Trophoblast cell (in vitro differentiated cells and primary cell): Measurements from ENCODE around the gene PLOD3.

Experiments
- DNase-seq, 2 donors: peaks; one replicate each; pipeline ENCODE4 v3.0.0-alpha.2; 2016
- H2AFZ ChIP-seq: 2 replicates; pipeline ENCODE4 v1.6.1; 2013; ENCODE audit warnings: low read length, moderate library complexity, mild to moderate bottlenecking; ENCODE audit not compliant: insufficient read depth, poor library complexity
- H2AK5ac ChIP-seq: 2 replicates; pipeline ENCODE4 v1.6.1; 2013; ENCODE audit warnings: mild to moderate bottlenecking, low read length
- H2BK120ac ChIP-seq: 2 replicates; pipeline ENCODE4 v1.6.1; 2013; ENCODE audit warnings: low read length, mild to moderate bottlenecking, moderate library complexity; ENCODE audit not compliant: insufficient read depth, poor library complexity
- H2BK12ac ChIP-seq: 2 replicates; pipeline ENCODE4 v1.6.1; 2013; ENCODE audit warnings: mild to moderate bottlenecking, low read length, moderate library complexity
- H2BK5ac ChIP-seq: 2 replicates; pipeline ENCODE4 v1.6.1; 2013; ENCODE audit warnings: low read length, low read depth, moderate library complexity, mild to moderate bottlenecking; ENCODE audit not compliant: poor library complexity
- H3K14ac ChIP-seq: 2 replicates; pipeline ENCODE4 v1.6.1; 2013; ENCODE audit warnings: mild to moderate bottlenecking, low read length
- H3K18ac ChIP-seq: 2 replicates; pipeline ENCODE4 v1.6.1; 2013; ENCODE audit warnings: mild to moderate bottlenecking, low read length
- H3K23ac ChIP-seq: 2 replicates; pipeline ENCODE4 v1.6.1; 2013; ENCODE audit warnings: low read length
- H3K27ac ChIP-seq: 2 replicates; pipeline ENCODE4 v1.5.1; 2013; ENCODE audit warnings: low read depth, mild to moderate bottlenecking, inconsistent platforms, low read length, moderate library complexity
- H3K27me3 ChIP-seq: 2 replicates; pipeline ENCODE4 v1.6.1; 2013; ENCODE audit warnings: inconsistent platforms, mild to moderate bottlenecking, low read length, moderate library complexity; ENCODE audit not compliant: insufficient read depth
- H3K36me3 ChIP-seq, 2 experiments: 1 replicate in 1 of 2; 2 replicates in 1 of 2; pipeline ENCODE4 v1.6.1; 2013; ENCODE audit warnings: low read length in 2 of 2, mild to moderate bottlenecking in 2 of 2, moderate library complexity in 1 of 2; ENCODE audit not compliant: insufficient read depth in 2 of 2, control insufficient read depth in 1 of 2
- H3K4ac ChIP-seq: 2 replicates; pipeline ENCODE4 v1.6.1; 2013; ENCODE audit warnings: low read depth, mild to moderate bottlenecking, low read length, moderate library complexity
- H3K4me1 ChIP-seq, 2 experiments: 1 replicate in 1 of 2; 2 replicates in 1 of 2; pipeline ENCODE4 v1.6.1; 2013; ENCODE audit warnings: low read length in 2 of 2, mild to moderate bottlenecking in 2 of 2, moderate library complexity in 1 of 2; ENCODE audit not compliant: insufficient read depth in 2 of 2, control insufficient read depth in 1 of 2
- H3K4me2 ChIP-seq: 2 replicates; pipeline ENCODE4 v1.6.1; 2013; ENCODE audit warnings: inconsistent platforms, mild to moderate bottlenecking, low read length, moderate library complexity
- H3K4me3 ChIP-seq: 2 replicates; pipeline ENCODE4 v1.5.1; 2013; ENCODE audit warnings: mild to moderate bottlenecking, low read depth, low read length, inconsistent platforms
- H3K79me1 ChIP-seq: one replicate; pipeline ENCODE4 v1.6.1; 2013; ENCODE audit warnings: low read length
- H3K79me2 ChIP-seq: 2 replicates; pipeline ENCODE4 v1.6.1; 2013; ENCODE audit warnings: low read length, mild to moderate bottlenecking; ENCODE audit not compliant: control insufficient read depth, insufficient read depth, poor library complexity
- H3K9ac ChIP-seq: 2 replicates; pipeline ENCODE4 v1.6.1; 2013; ENCODE audit warnings: mild to moderate bottlenecking, low read length
- H3K9me3 ChIP-seq: 2 replicates; pipeline ENCODE4 v1.6.1; 2013; ENCODE audit warnings: low read depth, mild to moderate bottlenecking, control low read depth, inconsistent platforms, low read length; ENCODE audit not compliant: insufficient read depth
- H4K12ac ChIP-seq: 2 replicates; pipeline ENCODE4 v1.6.1; 2013; ENCODE audit warnings: low read depth, mild to moderate bottlenecking, low read length, moderate library complexity
- H4K8ac ChIP-seq: 2 replicates; pipeline ENCODE4 v1.6.1; 2013; ENCODE audit warnings: low read depth, mild to moderate bottlenecking, low read length, moderate library complexity
- H4K91ac ChIP-seq: one replicate; pipeline ENCODE4 v1.6.1; 2013; ENCODE audit warnings: low read depth, mild to moderate bottlenecking, low read length, moderate library complexity
- WGBS: extraction: QIAGEN DNeasy Blood & Tissue Kit; methylation state at CpG from one replicate; pipeline ENCODE4 v1.1.7; 2013; ENCODE audit warnings: missing lambda C conversion rate; ENCODE audit not compliant: insufficient read length, insufficient coverage; ENCODE audit errors: extremely low coverage; 5-methylcytosine and 5-hydroxymethylcytosine counted together

PLOD3 gene

DNA sequence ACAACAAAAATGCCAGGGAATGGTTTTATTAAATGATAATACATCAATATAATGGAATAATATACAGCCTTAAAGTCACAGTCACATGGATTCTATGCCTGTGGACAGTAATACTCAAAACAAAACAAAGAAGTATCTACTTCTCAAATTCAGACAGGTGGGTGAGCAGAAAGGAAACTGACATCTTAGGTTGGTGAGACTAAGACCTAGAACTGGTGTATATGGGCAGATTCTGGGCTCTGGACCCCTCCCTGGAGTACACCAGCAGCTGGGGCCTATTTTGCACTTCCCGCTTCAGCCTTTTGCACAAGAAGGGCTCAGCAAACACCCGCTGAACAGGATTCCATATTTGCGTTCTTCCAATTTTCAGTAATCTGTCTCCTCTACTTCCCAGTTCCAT lies 32.9 kb upstream of the PLOD3 start:
- WGBS, result no CpG with 5 or more reads among the region's 3 CpGs

DNA sequence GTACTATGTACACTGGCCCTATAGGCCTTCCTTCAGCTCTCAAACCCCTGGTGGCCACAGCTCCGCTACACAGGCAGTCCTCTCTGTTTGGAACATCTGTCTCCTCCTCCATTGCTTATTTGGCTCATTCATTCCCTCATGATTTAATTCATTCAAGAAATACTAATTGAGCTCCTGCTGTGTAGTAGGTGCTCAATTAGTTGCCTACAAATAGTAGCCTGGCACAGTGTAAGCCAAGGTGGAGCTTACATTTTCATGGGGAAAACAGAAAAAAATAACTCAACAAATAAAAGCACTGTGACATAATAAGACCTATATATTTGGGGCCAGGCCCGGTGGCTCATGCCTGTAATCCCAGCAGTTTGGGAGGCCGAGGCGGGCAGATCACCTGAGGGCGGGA lies 30.9 kb upstream of the PLOD3 start:
- Histone ChIP-seq H4K12ac (no peak overlapping the region), H3K9ac (no peak overlapping the region), H2AK5ac (no peak overlapping the region), H3K4me3 (no peak overlapping the region), H3K36me3 (peaks cover 6 to 14% of the 10 kb centered on the region in 2 experiments), H4K8ac (no peak overlapping the region), H3K9me3 (no peaks in the 10 kb centered on the region), H3K23ac (no peak overlapping the region), H3K4me1 (peaks cover 3 to 10% of the 10 kb centered on the region in 2 experiments), H2AFZ (no peak overlapping the region), H2BK5ac (no peak overlapping the region), H3K14ac (no peak overlapping the region), H3K79me2 (peaks cover 8% of the 10 kb centered on the region), H3K79me1 (peaks cover 9% of the 10 kb centered on the region), H2BK12ac (no peak overlapping the region), H3K18ac (no peak overlapping the region), H3K27ac (no peak overlapping the region), H3K27me3 (no peaks in the 10 kb centered on the region), H3K4ac (no peak overlapping the region), H4K91ac (no peak overlapping the region), H3K4me2 (no peak overlapping the region), H2BK120ac (no peak overlapping the region)
- WGBS, result no CpG with 5 or more reads among the region's 5 CpGs
- DNase-seq, result no peak

More for the DNA sequence above, 32.9 kb upstream of the PLOD3 start:
- Histone ChIP-seq H3K4ac (no peak overlapping the region), H2AK5ac (no peak overlapping the region), H4K12ac (no peak overlapping the region), H3K9me3 (no peaks in the 10 kb centered on the region), H3K79me1 (peaks cover 4% of the 10 kb centered on the region), H4K8ac (no peak overlapping the region), H2AFZ (no peak overlapping the region), H3K79me2 (peaks cover 4% of the 10 kb centered on the region), H3K23ac (no peak overlapping the region), H3K9ac (no peak overlapping the region), H3K4me3 (no peak overlapping the region), H2BK5ac (no peak overlapping the region), H3K4me2 (no peak overlapping the region), H3K14ac (no peak overlapping the region), H2BK120ac (no peak overlapping the region), H3K27me3 (no peaks in the 10 kb centered on the region), H3K27ac (no peak overlapping the region), H3K4me1 (peaks cover 3 to 4% of the 10 kb centered on the region in 2 experiments), H4K91ac (no peak overlapping the region), H3K18ac (no peak overlapping the region), H2BK12ac (no peak overlapping the region), H3K36me3 (peaks cover 6 to 11% of the 10 kb centered on the region in 2 experiments)
- peak in 1 of 2 donors; percentile 45 for DNase-seq

DNA sequence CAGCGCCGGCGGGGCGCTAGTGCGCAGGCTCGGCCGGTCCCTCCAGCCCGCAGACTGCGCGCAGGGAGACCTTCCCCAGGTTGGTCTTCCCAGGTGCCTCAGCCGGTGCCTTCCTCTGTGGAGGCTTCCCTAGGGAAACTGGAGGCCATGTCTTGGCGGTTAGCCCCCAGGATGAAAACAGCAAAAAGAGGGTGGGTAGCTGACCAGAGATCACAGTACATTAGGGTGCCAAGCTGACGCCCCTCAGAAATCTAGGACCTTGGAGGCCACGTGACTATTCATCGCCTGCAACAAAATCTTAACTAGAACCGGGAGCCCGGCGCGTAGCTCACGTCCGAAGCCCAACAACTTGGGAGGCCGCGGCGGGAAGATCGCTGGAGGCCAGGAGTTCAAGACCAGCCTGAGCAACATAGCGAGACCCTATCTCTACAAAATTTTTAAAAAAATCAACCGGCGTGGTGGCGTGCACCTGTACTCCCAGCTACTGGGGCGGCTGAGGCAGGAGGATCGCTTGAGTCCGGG lies 27.8 kb upstream of the PLOD3 start:
- H3K79me1 ChIP-seq, result peaks cover 5% of the 10 kb centered on the region
- H3K36me3 ChIP-seq, result peaks cover 13 to 21% of the 10 kb centered on the region in 2 experiments
- H3K23ac ChIP-seq, result no peak overlapping the region
- H3K79me2 ChIP-seq, result peaks cover 4% of the 10 kb centered on the region
- no peak overlapping the region for H2AFZ ChIP-seq
- H3K4me3 ChIP-seq, result peak overlapping the region; percentile 89
- H3K4me1 ChIP-seq, result peaks cover 0 to 5% of the 10 kb centered on the region in 2 experiments
- no peak overlapping the region for H2BK12ac ChIP-seq
- H2BK5ac ChIP-seq, result no peak overlapping the region
- peak overlapping the region; percentile 76 for H4K8ac ChIP-seq
- DNase-seq, result no peak
- H3K4me2 ChIP-seq, result peak overlapping the region; percentile 74
- H4K91ac ChIP-seq, result peak overlapping the region; percentile 31
- no peaks in the 10 kb centered on the region for H3K9me3 ChIP-seq
- no peak overlapping the region for H2BK120ac ChIP-seq
- no peaks in the 10 kb centered on the region for H3K27me3 ChIP-seq
- peak overlapping the region; percentile 25 for H3K14ac ChIP-seq
- no peak overlapping the region for H3K18ac ChIP-seq
- no peak overlapping the region for H2AK5ac ChIP-seq
- H4K12ac ChIP-seq, result no peak overlapping the region
- H3K9ac ChIP-seq, result peak overlapping the region; percentile 66
- H3K4ac ChIP-seq, result no peak overlapping the region
- no peak overlapping the region for H3K27ac ChIP-seq
- no CpG with 5 or more reads among the region's 32 CpGs for WGBS

DNA sequence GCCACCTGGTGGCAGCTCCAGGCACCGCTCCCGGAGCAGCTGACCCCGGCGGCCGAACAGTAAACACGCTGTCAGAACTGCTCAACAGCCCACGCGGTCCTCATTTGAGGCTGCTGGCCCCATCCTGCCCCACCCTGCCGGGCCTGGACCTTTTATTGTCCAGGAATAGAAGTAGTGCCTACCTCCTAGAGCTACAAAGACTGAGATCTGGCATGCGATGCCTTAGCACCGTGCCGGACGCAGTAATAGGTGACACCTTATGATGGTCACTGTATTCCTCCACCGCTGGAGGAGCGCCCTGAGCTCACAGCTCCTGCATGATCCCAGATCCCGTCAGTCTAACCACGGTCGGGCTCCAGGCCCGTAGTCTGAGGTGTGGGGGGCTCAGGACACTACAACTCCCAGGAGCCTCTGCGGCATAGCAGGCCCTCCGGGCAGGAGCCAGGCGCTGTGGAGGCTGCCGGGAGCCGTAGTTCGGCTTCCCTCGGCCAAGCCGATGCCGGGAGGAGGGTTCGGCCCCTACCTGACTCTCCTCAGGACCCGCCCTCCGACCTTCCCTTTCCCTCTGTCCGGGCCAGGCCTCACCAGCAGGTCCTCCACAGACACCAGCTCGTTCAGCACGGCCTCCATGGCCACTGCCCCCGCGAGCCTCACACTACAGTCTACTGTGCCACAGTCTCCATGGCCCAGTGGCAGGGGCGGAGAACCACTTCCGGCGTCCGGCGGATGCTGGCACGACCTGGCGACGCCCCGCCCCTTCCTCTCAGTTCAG lies 27.2 kb upstream of the PLOD3 start, which contains the start of gene FIS1:
FIS1 (minus strand) TSS at position 707 of the 772 bp plus-strand sequence; CDS start at position 630, 77 bp downstream.
- no peak within 1 kb of the TSS for H2BK12ac ChIP-seq
- H2BK5ac ChIP-seq, result peak within 1 kb of the TSS; percentile 66
- peaks cover under 1 to 7% of the 10 kb centered on the region in 2 experiments for H3K4me1 ChIP-seq
- peak within 1 kb of the TSS; percentile 76 for H4K12ac ChIP-seq
- WGBS, result no CpG with 5 or more reads among the region's 45 CpGs
- peak within 1 kb of the TSS; percentile 74 for H3K4me2 ChIP-seq
- no peaks in the 10 kb centered on the region for H3K27me3 ChIP-seq
- H4K91ac ChIP-seq, result peak within 1 kb of the TSS; percentile 80
- peak within 1 kb of the TSS; percentile 21 for H2AK5ac ChIP-seq
- peaks cover 4% of the 10 kb centered on the region for H3K79me2 ChIP-seq
- DNase-seq, result peak; percentile 97
- peak within 1 kb of the TSS; percentile 64 for H3K27ac ChIP-seq
- H3K4me3 ChIP-seq, result peak within 1 kb of the TSS; percentile 89
- peak within 1 kb of the TSS; percentile 82 for H3K9ac ChIP-seq
- H3K18ac ChIP-seq, result peak within 1 kb of the TSS; percentile 77
- H2AFZ ChIP-seq, result peak within 1 kb of the TSS; percentile 50
- peak within 1 kb of the TSS; percentile 31 for H2BK120ac ChIP-seq
- no peaks in the 10 kb centered on the region for H3K9me3 ChIP-seq
- H3K4ac ChIP-seq, result peak within 1 kb of the TSS; percentile 60
- H3K79me1 ChIP-seq, result peaks cover 6% of the 10 kb centered on the region
- no peak within 1 kb of the TSS for H3K23ac ChIP-seq
- peak within 1 kb of the TSS; percentile 88 for H3K14ac ChIP-seq
- H3K36me3 ChIP-seq, result peaks cover 18 to 28% of the 10 kb centered on the region in 2 experiments
- H4K8ac ChIP-seq, result peak within 1 kb of the TSS; percentile 87
